HepG2 (cell line): ENCODE data around the gene HDGF. TPM values are rescaled to one million over a fixed set of nuclear protein-coding genes. Genes with fewer than 3 reads are reported as not detected.

Source experiments
- ATAC-seq: fragments of 200-7000 bp; cut with Tn5 transposase; 3 replicates; pipeline ENCODE4 v1.9.1; 2020; ENCODE audit warnings: mild to moderate bottlenecking, moderate library complexity
- BruUV-seq: library from RNA; stranded (reverse); fragments of 400-500 nt; replicated peaks from 2 replicates; lab custom pipeline; 2021; lab: Mats Ljungman, UMichigan
- CTCF ChIA-PET: fragments of 300-600 bp; formaldehyde crosslinking; extraction: SDS; loops from one replicate; lab custom pipeline; 2021; ENCODE audit warnings: low total read pairs, inconsistent platforms, low intra/inter-chr PET ratio; lab: Yijun Ruan, JAX
- POLR2A ChIA-PET: fragments of 350-600 bp; sonication (Branson Sonifier 250); formaldehyde crosslinking; loops from one replicate; lab custom pipeline; 2020; ENCODE audit warnings: antibody characterized with exemption, inconsistent platforms; lab: Yijun Ruan, JAX
- DNase-seq: peaks from one replicate; pipeline ENCODE4 v3.0.0-alpha.2; 2015; ENCODE audit warnings: low spot score
- FAIRE-seq: peaks from 3 replicates; lab custom pipeline; 2011; peaks lifted over from hg19 to GRCh38; lab: Jason Lieb, UNC
- H2AFZ ChIP-seq: one replicate; pipeline ENCODE4 v1.6.1; 2011; ENCODE audit warnings: low read length, inconsistent platforms
- H3K27ac ChIP-seq: fragments of 300-600 bp; 3 replicates; pipeline ENCODE4 v1.8.0; 2011; ENCODE audit warnings: mixed run types, mild to moderate bottlenecking, mixed read lengths, low read length, inconsistent platforms; ENCODE audit not compliant: insufficient read depth; ENCODE audit errors: extremely low read length
- H3K27me3 ChIP-seq, 2 experiments: fragments of 200-600 bp in 1 of 2; 2 replicates in 1 of 2; 3 replicates in 1 of 2; pipeline versions ENCODE4 v1.6.0 to v1.8.0; 2011; ENCODE audit warnings: low read length in 2 of 2, mild to moderate bottlenecking in 2 of 2, moderate library complexity in 2 of 2, inconsistent platforms in 1 of 2; ENCODE audit not compliant: insufficient read depth in 2 of 2, control insufficient read depth in 1 of 2
- H3K36me3 ChIP-seq, 2 experiments: fragments of 200-600 bp in 1 of 2; replicated peaks in 1 of 2; 2 replicates in 1 of 2; 3 replicates in 1 of 2; pipeline versions ENCODE4 v1.5.1 to v1.8.0; 2011; ENCODE audit warnings: low read length in 2 of 2, inconsistent platforms in 1 of 2; ENCODE audit not compliant: insufficient read depth in 2 of 2, control insufficient read depth in 1 of 2
- H3K4me1 ChIP-seq: 2 replicates; pipeline ENCODE4 v1.5.1; 2012; ENCODE audit warnings: low read length, inconsistent platforms; ENCODE audit not compliant: insufficient read depth
- H3K4me2 ChIP-seq: 2 replicates; pipeline ENCODE4 v1.6.0; 2011; ENCODE audit warnings: low read depth, low read length, inconsistent platforms
- H3K4me3 ChIP-seq, 3 experiments: fragments of 200-600 bp in 1 of 3; sonication (generic), shearing (Covaris generic) in 1 of 3; replicated peaks in 1 of 3; 2 replicates each; pipeline ENCODE4 v1.5.1; 2011 to 2016; ENCODE audit warnings: low read length in 3 of 3, inconsistent platforms in 2 of 3, low read depth in 2 of 3, mild to moderate bottlenecking in 2 of 3, control low read depth in 1 of 3, mixed read lengths in 1 of 3; ENCODE audit not compliant: insufficient read depth in 1 of 3
- H3K79me2 ChIP-seq: one replicate; pipeline ENCODE4 v1.6.1; 2011; ENCODE audit warnings: low read length, inconsistent platforms; ENCODE audit not compliant: insufficient read depth
- H3K9ac ChIP-seq: 2 replicates; pipeline ENCODE4 v1.6.0; 2011; ENCODE audit warnings: mild to moderate bottlenecking, low read depth, low read length, inconsistent platforms; ENCODE audit not compliant: insufficient read depth
- H3K9me3 ChIP-seq: 2 replicates; pipeline ENCODE4 v1.5.1; 2012; ENCODE audit warnings: mild to moderate bottlenecking, low read length
- H4K20me1 ChIP-seq: 2 replicates; pipeline ENCODE4 v1.6.0; 2011; ENCODE audit warnings: inconsistent platforms, mild to moderate bottlenecking, low read length, moderate library complexity; ENCODE audit not compliant: insufficient read depth
- GABPB1 ChIP-seq: IDR thresholded peaks from 2 replicates; pipeline ENCODE4 v1.6.1; 2016; ENCODE audit warnings: mild to moderate bottlenecking, missing genetic modification reagents, moderate library complexity, missing compliant biosample characterization
- PATZ1 ChIP-seq: sonication (generic); formaldehyde crosslinking; IDR thresholded peaks from 2 replicates; pipeline ENCODE4 v1.4.0; 2020; ENCODE audit warnings: missing genetic modification reagents
- RBAK ChIP-seq: sonication (generic); formaldehyde crosslinking; IDR thresholded peaks from 2 replicates; pipeline ENCODE4 v1.5.1; 2020; ENCODE audit warnings: mild to moderate bottlenecking, missing genetic modification reagents
- REPIN1 ChIP-seq: sonication (generic); formaldehyde crosslinking; IDR thresholded peaks from 2 replicates; pipeline ENCODE4 v1.8.0; 2022; ENCODE audit warnings: missing genetic modification reagents, low read depth, mild to moderate bottlenecking, borderline replicate concordance
- SAP130 ChIP-seq: IDR thresholded peaks from 2 replicates; pipeline ENCODE4 v1.6.1; 2016; ENCODE audit warnings: low read depth
- SPEN ChIP-seq: sonication (generic); formaldehyde crosslinking; IDR thresholded peaks from 2 replicates; pipeline ENCODE4 v1.5.1; 2020; ENCODE audit warnings: low read depth, mild to moderate bottlenecking, missing genetic modification reagents
- STAG1 ChIP-seq: sonication (generic); formaldehyde crosslinking; IDR thresholded peaks from 2 replicates; pipeline ENCODE4 v1.4.0; 2020; ENCODE audit warnings: missing genetic modification reagents
- ZC3H4 ChIP-seq: sonication (generic); formaldehyde crosslinking; IDR thresholded peaks from 2 replicates; pipeline ENCODE4 v1.4.0; 2020; ENCODE audit warnings: missing genetic modification reagents, borderline replicate concordance
- ZNF3 ChIP-seq: IDR thresholded peaks from 2 replicates; pipeline ENCODE4 v1.7.0; 2017; ENCODE audit warnings: inconsistent platforms
- ZNF781 ChIP-seq: sonication (generic); formaldehyde crosslinking; IDR thresholded peaks from 2 replicates; pipeline ENCODE4 v1.5.1; 2020; ENCODE audit warnings: borderline replicate concordance, mild to moderate bottlenecking, missing genetic modification reagents; ENCODE audit errors: not compliant biosample characterization
- WGBS: methylation state at CpG from one replicate; pipeline ENCODE4 v1.1.6; 2017; ENCODE audit warnings: low lambda C conversion rate; 5-methylcytosine and 5-hydroxymethylcytosine counted together
- in situ Hi-C: cut with HindIII; loops from 2 replicates; pipeline ENCODE4 v1.10.0; 2017; ENCODE audit warnings: low pct_unique_long_range_greater_than_20kb; ENCODE audit not compliant: extremely low pct_ligation_motif_present
- intact Hi-C: fragments of 100-400 bp; cut with micrococcal nuclease; formaldehyde crosslinking; loops from one replicate; pipeline ENCODE4 v1.10.0; 2022; ENCODE audit not compliant: unreplicated experiment
- polyA plus RNA-seq, 8 experiments: library from polyadenylated mRNA; depleted of rRNA in 3 of 8; stranded (reverse) in 7 of 8; unstranded in 1 of 8; fragments of >200 nt; fragmentation: Illumina TruSeq in 4 of 8; extraction: Trizol in 4 of 8; gene quantifications; 2 replicates each; pipeline versions ENCODE4 v1.2.1 to v1.2.3, GENCODE V29; 2011 to 2016; ENCODE audit warnings: low read depth in 4 of 8, missing spikeins in 1 of 8, mixed read lengths in 1 of 8; ENCODE audit not compliant: insufficient read depth in 1 of 8
- total RNA-seq, 5 experiments: library from RNA; depleted of rRNA; stranded (reverse); fragments of >200 nt; fragmentation: Illumina TruSeq; extraction: Trizol; gene quantifications; 2 replicates each; pipeline ENCODE4 v1.2.3, GENCODE V29; 2016; ENCODE audit warnings: low read depth in 1 of 5

Gene HDGF
- total and polyA plus RNA-seq, 2 of the 13 experiments (the other 11 are each of a cell fraction or from before 2014, with no cell fraction given) = 156 to 196 TPM

GRCh38 chr1:156707417-156708217 is 43.9 kb downstream of the HDGF start (continued):
- TF ChIP-seq ZNF3 (CRISPR knock-in tag) (no peak), ZC3H4 (CRISPR knock-in tag) (no peak), ZNF781 (CRISPR knock-in tag) (no peak), REPIN1 (CRISPR knock-in tag) (no peak)
- TF ChIP-seq, all 625 proteins: peak for 0

- CTCF ChIA-PET = interaction anchor here (0.7 to 3.0 kb wide), 3 partner anchors 14 to 19 kb away, joined by 3 to 30 read pairs (median 6); no protein-coding TSS in a partner anchor
- H3K9ac ChIP-seq = no peak overlapping the region; the same call in 1 of the 2 replicates
These were observed 44.6 kb downstream of the HDGF start for GRCh38 chr1:156706657-156707416.

More at GRCh38 chr1:156706657-156707416, 44.6 kb downstream of the HDGF start:
- 6% methylated on average over 14 of the region's 29 CpGs for WGBS
- POLR2A ChIA-PET = interaction anchor here (1.1 to 3.2 kb wide), 5 partner anchors 15 to 46 kb away, joined by 3 to 20 read pairs (median 3); partner anchors contain the start of genes ISG20L2 and METTL25B
- DNase-seq (no peak), ATAC-seq (peak; percentile 19), FAIRE-seq (no peak)
- no peaks in the 10 kb centered on the region for H3K79me2 ChIP-seq
- no peak overlapping the region for H2AFZ ChIP-seq
- TF ChIP-seq RBAK = no peak
- no peak for TF ChIP-seq SPEN (CRISPR knock-in tag)
- no peak for TF ChIP-seq STAG1 (CRISPR knock-in tag)
- TF ChIP-seq GABPB1 (CRISPR knock-in tag) = peak; percentile 28; the same call in 1 of the 2 replicates
- no peak for TF ChIP-seq SAP130 (CRISPR knock-in tag)
- peak; percentile 35; the same call in 1 of the 2 replicates for TF ChIP-seq PATZ1 (CRISPR knock-in tag)
- no peak overlapping the region for H3K27ac ChIP-seq
- H3K36me3 ChIP-seq = no peaks in the 10 kb centered on the region
- peak overlapping the region; percentile 91 for H3K4me2 ChIP-seq
- H3K27me3 ChIP-seq = peaks cover 11 to 71% of the 10 kb centered on the region in 2 experiments
- no peaks in the 10 kb centered on the region for H4K20me1 ChIP-seq
- H3K9me3 ChIP-seq = no peaks in the 10 kb centered on the region
- in situ Hi-C loops (no loop called here), intact Hi-C loops (loop anchor here (1.0 kb wide), 1 partner anchor 18 kb away; no protein-coding TSS in a partner anchor)
- BruUV-seq = no TSS peak
- peak overlapping the region; percentile 41 to 66 (median 52); a peak in 5 of 6 replicates for H3K4me3 ChIP-seq
- H3K4me1 ChIP-seq = peaks cover 25% of the 10 kb centered on the region
